Thyroid gland (tissue), 4 donors: ENCODE results near the gene POLR3G. TPM values are rescaled to one million over a fixed set of nuclear protein-coding genes. Genes with fewer than 3 reads are reported as not detected.

Experiments
- DNase-seq, 2 donors: peaks; one replicate each; pipeline ENCODE4 v3.0.0-alpha.2; 2019
- H3K27ac ChIP-seq, 3 donors: fragments of 200-600 bp; sonication (generic); 1 replicate in 2 of 3; 2 replicates in 1 of 3; pipeline ENCODE4 v1.5.1; 2016 to 2019; ENCODE audit warnings: mild to moderate bottlenecking in 1 of 3, moderate library complexity in 1 of 3
- H3K27me3 ChIP-seq: fragments of 200-600 bp; sonication (generic); one replicate; pipeline ENCODE4 v1.5.1; 2019
- H3K36me3 ChIP-seq, 2 donors: fragments of 200-600 bp; sonication (generic); one replicate each; pipeline ENCODE4 v1.5.1; 2016 to 2019
- H3K4me1 ChIP-seq, 2 donors: fragments of 200-600 bp; sonication (generic); one replicate each; pipeline ENCODE4 v1.5.1; 2017 to 2019
- H3K4me3 ChIP-seq, 3 donors: fragments of 200-600 bp; sonication (generic); replicated peaks in 1 of 3; 1 replicate in 2 of 3; 2 replicates in 1 of 3; pipeline ENCODE4 v1.5.1; 2016; ENCODE audit warnings: mild to moderate bottlenecking in 1 of 3
- H3K9me3 ChIP-seq: fragments of 200-600 bp; sonication (generic); one replicate; pipeline ENCODE4 v1.5.1; 2017
- POLR2A ChIP-seq, 2 donors: fragments of 450-650 bp; IDR thresholded peaks; one replicate each; pipeline ENCODE4 v1.6.1; 2017; ENCODE audit warnings: antibody characterized with exemption in 2 of 2, mild to moderate bottlenecking in 2 of 2, moderate library complexity in 1 of 2
- WGBS, 2 donors: methylation state at CpG; one replicate each; pipeline ENCODE4 v1.1.5; 2017; 5-methylcytosine and 5-hydroxymethylcytosine counted together
- intact Hi-C: fragments of 100-400 bp; cut with DNase I; formaldehyde crosslinking; loops from one replicate; pipeline ENCODE4 v1.15.1; 2023
- total RNA-seq, 4 donors: library from RNA; depleted of rRNA; stranded (reverse); fragments of >200 nt; gene quantifications; one replicate each; pipeline ENCODE4 v1.2.3, GENCODE V29; 2016
- TF ChIP-seq, protein P1 (sequence below), 6 experiments: fragments of 200-600 bp in 3 of 6; fragments of 450-650 bp in 3 of 6; sonication (generic) in 3 of 6; IDR thresholded peaks; one replicate each; pipeline ENCODE4 v1.5.1; 2016 to 2019; ENCODE audit warnings: antibody characterized with exemption in 6 of 6, mild to moderate bottlenecking in 2 of 6, inconsistent platforms in 1 of 6, moderate library complexity in 1 of 6

POLR3G gene
- total RNA-seq, 4 donors from 2014 or later = 1.0 to 4.0 (median 1.8) TPM

GRCh38 chr5:90529939-90530677, 55.4 kb downstream of the POLR3G start:
- Histone ChIP-seq H3K4me3 (peak overlapping the region; percentile 72 to 85 (median 79)), H3K27me3 (no peaks in the 10 kb centered on the region), H3K4me1 (peaks cover 14 to 23% of the 10 kb centered on the region in 2 donors), H3K36me3 (no peaks in the 10 kb centered on the region), H3K27ac (peak overlapping the region; percentile 66 to 93 (median 79)), H3K9me3 (no peaks in the 10 kb centered on the region)
- intact Hi-C loops = loop anchor here (10.0 kb wide), 2 partner anchors 55 to 95 kb away; partner anchors contain the start of genes MBLAC2 and POLR3G
- 6 to 7% methylated on average over 12 to 13 of the region's 13 CpGs for WGBS, 2 donors
- DNase-seq = peak; percentile 66 to 72
- TF ChIP-seq, protein P1, sequence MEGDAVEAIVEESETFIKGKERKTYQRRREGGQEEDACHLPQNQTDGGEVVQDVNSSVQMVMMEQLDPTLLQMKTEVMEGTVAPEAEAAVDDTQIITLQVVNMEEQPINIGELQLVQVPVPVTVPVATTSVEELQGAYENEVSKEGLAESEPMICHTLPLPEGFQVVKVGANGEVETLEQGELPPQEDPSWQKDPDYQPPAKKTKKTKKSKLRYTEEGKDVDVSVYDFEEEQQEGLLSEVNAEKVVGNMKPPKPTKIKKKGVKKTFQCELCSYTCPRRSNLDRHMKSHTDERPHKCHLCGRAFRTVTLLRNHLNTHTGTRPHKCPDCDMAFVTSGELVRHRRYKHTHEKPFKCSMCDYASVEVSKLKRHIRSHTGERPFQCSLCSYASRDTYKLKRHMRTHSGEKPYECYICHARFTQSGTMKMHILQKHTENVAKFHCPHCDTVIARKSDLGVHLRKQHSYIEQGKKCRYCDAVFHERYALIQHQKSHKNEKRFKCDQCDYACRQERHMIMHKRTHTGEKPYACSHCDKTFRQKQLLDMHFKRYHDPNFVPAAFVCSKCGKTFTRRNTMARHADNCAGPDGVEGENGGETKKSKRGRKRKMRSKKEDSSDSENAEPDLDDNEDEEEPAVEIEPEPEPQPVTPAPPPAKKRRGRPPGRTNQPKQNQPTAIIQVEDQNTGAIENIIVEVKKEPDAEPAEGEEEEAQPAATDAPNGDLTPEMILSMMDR (IDR thresholded peaks at IDR 0.05) = peak; percentile 21 to 87 (median 68)
- no peak for TF ChIP-seq POLR2A (IDR thresholded peaks at IDR 0.05)

GRCh38 chr5:90530736-90531487, 56.2 kb downstream of the POLR3G start:
- Histone ChIP-seq H3K4me1 (peaks cover 14 to 23% of the 10 kb centered on the region in 2 donors), H3K36me3 (no peaks in the 10 kb centered on the region), H3K27me3 (no peaks in the 10 kb centered on the region), H3K4me3 (no peak overlapping the region), H3K27ac (no peak overlapping the region), H3K9me3 (no peaks in the 10 kb centered on the region)
- DNase-seq = peak in 1 of 2 donors; percentile 12
- TF ChIP-seq, protein P1 (IDR thresholded peaks at IDR 0.05) = no peak
- no peak for TF ChIP-seq POLR2A (IDR thresholded peaks at IDR 0.05)
- intact Hi-C loops = loop anchor here (10.0 kb wide), 1 partner anchor 96 kb away; no protein-coding TSS in a partner anchor
- WGBS, 2 donors = 53 to 54% methylated on average over 9 of the region's 9 CpGs

- no peak overlapping the region for H3K27ac ChIP-seq
Measured at GRCh38 chr5:90533794-90534193, 59.1 kb downstream of the POLR3G start.

GRCh38 chr5:90534922-90535321, 60.3 kb downstream of the POLR3G start:
- Histone ChIP-seq H3K4me3 (no peak overlapping the region), H3K27ac (no peak overlapping the region), H3K9me3 (no peaks in the 10 kb centered on the region), H3K36me3 (no peaks in the 10 kb centered on the region), H3K27me3 (no peaks in the 10 kb centered on the region), H3K4me1 (peaks cover 3 to 9% of the 10 kb centered on the region in 2 donors)
- intact Hi-C loops = loop anchor here (10.0 kb wide), 1 partner anchor 100 kb away; no protein-coding TSS in a partner anchor
- no peak for DNase-seq
- 95 to 96% methylated on average over 3 of the region's 3 CpGs for WGBS, 2 donors
- TF ChIP-seq, protein P1 (IDR thresholded peaks at IDR 0.05) = no peak
- TF ChIP-seq POLR2A (IDR thresholded peaks at IDR 0.05) = no peak

More at GRCh38 chr5:90533794-90534193, 59.1 kb downstream of the POLR3G start:
- Histone ChIP-seq H3K36me3 (no peaks in the 10 kb centered on the region), H3K4me3 (no peak overlapping the region), H3K9me3 (no peaks in the 10 kb centered on the region), H3K27me3 (no peaks in the 10 kb centered on the region), H3K4me1 (peaks cover 3 to 9% of the 10 kb centered on the region in 2 donors)
- WGBS, 2 donors = 70 to 79% methylated on average over 3 of the region's 3 CpGs
- no peak for TF ChIP-seq POLR2A (IDR thresholded peaks at IDR 0.05)
- TF ChIP-seq, protein P1 (IDR thresholded peaks at IDR 0.05) = no peak
- intact Hi-C loops = loop anchor here (10.0 kb wide), 1 partner anchor 99 kb away; no protein-coding TSS in a partner anchor
- no peak for DNase-seq
